NCI-H69 (cell line): ENCODE measurements around the gene FSTL5.
A peak's percentile ranks its signal among the peaks of the same experiment; 100 is the strongest.

Source experiments
- DNase-seq: peaks from one replicate; lab custom pipeline; 2025; lab: John Stamatoyannopoulos, UW

The FSTL5 gene

DNA sequence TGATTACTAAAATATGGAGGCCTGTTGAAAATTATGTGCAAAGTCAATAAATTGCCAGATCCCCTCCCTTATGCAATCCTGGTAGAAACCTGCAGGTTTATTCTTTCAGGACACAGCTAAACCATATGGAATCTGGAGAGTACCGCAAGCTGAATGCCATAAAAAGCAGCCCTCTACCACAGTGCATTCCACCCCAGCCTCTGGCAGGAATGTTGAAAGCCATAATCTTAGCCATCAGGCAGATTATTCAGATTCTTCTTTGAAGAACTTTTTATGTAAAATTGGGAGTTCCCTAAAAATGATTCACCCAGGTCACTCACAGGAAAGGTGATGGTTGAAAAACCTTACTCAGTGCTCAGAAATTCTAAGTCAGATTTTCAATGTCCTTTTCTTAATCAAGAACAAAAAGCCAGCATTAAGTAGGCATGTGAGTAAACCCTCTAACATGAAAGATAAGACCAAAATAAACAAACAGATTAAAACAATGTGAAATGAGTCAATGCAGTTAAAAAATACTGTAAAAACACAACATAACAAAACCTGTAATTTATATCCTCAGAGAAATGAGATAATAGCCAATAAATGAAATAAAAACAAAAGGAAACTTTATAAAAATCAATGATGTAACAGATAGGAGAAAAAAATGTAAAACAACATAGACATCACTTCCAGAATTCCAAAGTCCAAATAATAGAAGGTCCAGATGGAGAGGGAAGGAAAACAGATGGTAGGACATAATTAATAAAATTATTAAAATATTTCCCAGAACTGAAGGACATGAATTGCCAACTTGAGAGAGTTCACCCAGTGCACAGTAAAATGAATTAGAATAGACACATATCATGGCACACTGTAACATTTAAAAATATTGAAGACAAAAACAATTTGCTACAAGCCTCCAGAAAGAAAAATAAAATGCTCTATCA, 226.9 kb downstream of the FSTL5 start:
- DNase-seq = peak; percentile 37

DNA sequence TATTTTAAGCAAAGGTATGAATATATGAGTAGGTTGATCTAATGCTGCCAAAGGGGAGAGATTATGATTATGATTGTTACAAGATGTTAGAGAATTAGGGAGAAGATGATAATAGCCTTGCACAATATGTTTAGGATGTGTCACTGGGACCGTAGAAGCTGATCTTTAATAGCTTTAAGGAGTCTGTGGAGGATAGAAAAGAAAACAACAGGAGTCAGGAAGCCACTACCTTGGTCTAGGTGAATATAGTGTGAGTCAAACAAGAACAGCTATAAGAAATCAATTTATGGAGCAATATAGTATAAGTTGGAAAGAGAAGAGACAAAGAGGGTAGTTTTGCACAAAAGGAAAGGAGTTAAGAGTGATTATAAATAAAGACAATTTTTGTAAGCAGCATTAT, 232.7 kb downstream of the FSTL5 start:
- DNase-seq = peak; percentile 24

DNA sequence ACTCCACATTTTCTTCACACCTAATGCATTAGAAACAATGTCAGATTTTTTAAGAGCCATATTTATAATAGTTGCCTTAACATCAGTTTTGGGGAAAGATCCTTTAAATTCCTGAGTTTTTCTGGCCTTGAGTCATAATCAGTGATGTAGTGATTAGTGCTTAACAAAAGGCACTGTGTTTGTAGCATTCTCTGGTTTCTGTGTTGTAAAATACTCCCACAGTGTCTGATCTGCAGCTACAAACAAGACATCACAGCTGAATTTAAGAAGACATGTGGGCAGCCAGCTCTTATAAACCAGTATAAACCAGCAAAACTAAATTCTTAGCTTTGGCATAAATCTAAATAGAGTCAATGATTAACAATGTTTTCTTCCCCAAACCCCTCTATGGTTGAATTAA, 233.8 kb downstream of the FSTL5 start:
- DNase-seq = peak; percentile 40

DNA sequence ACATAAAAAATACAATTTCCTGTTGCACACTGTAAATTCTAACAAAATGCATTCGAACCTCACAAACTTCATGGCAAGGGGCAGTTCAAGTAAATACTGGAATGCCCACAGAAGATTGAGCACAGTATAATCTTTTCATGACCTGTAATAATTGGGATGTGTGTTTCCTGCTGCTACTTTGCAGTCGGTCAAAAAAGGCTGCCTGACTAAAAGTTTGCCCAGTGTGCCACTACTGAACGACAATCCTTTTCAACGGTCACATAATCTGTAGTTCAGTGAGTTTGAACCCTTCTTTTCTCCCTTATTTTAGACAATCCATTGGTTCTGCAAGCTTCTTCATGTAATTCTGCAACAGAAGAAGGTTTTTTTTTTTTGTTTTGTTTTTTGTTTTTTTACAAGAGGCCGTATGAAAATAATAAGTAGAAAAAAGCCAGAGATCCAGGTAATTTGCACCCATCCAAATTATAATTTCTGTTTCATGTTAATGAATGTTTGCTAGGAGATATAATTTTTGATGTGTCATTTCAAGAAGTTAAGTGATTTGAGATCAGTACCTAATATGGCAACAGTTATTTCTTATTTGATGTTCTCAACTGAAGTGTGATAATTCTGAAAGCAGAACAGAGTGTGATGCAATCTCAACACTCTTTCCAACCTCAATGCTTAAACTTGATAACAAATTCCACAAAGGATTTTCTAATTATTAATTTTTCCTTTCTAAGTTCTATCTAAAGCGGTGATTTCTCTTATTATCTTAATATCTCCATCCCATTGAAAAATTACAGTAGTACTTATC, 237.6 kb downstream of the FSTL5 start:
- peak; percentile 71 for DNase-seq

DNA sequence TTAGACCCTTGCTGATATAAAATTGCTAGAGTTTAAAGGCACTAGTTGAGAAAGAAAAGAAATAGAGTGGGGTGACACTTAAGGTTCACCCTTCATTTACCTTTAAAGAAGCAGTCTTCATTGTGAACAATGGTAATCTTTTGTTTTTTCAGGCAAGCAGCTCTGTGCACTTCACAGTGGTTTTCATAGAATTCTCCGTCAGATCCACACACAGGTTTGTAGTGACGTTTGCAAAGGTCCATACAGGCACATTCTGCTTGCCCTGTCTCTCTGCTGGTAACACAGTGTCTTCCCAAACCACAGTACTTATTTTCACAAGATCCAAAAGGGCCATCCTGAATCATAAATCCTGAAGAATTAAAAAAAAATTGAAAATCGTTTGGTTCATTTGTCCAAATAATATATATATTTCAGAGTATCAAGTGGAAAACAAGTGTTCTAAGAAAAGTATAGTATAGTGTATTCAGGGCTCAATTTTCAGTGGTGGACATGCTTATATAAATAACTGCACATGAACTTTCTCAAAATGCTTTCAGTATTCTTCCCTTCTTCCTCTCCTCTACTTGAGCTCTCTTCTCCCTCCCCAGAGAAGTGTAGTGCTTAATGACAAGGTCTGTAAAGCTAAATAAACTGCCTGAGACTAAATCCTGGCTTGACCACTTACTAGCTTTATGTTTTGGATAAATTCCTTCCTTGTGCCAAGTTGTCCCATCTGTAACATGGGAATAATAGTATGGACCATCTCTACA, 243.3 kb downstream of the FSTL5 start:
- peak; percentile 57 for DNase-seq

DNA sequence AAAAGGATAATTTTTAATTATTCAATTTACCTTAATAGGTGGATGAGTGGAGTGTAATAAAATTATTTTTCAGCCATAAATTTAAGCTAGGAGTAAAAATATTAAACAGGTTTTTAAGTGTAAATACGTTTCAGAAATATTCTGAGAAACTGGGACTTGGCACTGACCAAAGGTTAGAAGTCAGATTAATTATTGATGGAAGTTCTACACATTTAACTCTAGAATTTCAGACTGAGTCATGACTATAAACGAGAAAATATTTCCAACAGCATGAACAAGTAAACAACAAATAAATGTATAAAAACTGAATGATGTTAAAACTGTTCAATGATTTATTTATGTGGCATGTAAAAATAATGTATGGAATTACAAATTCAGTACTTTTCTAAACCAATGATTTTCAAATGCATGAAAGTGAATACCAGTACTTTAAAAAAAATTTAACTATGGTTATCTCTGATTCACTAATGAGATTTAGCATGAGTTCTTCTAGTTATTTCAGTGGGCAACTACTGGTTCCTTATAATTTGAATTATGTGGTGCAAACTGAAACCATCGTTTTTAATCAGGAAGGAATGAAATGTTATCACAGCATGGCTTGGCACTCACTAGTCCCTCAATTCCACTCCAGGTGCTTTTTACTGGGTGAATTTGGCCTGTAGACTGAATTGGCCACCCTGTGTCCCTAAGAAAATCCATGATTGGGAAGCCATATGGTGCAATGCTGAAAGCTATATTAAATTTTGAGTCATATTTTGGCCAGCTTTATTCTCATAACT, 244.2 kb downstream of the FSTL5 start:
- DNase-seq = peak; percentile 45

DNA sequence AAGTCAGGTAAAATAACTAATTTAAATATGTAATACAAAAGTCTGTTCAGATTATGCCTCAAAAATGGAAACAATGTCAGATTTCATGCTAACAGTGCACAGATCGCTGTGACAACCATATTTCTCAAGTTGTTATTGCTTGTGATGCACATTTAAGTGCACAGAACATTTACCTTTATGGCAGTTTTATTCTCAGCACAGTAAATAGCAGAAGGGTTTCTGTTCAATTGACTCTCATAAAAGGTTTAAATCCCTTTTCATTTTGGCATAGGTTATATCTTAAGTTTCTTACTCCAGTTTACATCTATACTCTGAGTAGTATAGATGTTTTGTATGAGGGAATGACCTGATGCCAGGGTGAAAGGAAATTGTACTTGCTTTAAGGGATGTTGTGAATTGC, 247.8 kb downstream of the FSTL5 start:
- peak; percentile 8 for DNase-seq

DNA sequence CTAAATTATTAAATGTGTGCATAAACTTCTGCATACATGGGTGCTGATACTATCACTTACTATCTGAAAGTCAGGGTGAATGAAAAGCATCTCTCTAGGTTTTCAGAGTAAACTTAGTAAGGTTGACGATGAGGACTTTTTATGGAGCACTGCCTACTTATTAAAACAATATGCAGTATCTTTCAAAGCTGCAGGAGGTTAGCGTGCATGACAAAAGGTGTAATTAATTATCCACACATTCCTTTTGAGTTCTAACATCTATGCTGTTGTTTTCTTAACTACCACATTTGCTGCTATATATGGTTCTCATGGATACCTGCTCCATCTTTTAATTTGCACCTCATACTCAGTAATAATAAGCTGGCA, 256.2 kb downstream of the FSTL5 start:
- peak; percentile 6 for DNase-seq

DNA sequence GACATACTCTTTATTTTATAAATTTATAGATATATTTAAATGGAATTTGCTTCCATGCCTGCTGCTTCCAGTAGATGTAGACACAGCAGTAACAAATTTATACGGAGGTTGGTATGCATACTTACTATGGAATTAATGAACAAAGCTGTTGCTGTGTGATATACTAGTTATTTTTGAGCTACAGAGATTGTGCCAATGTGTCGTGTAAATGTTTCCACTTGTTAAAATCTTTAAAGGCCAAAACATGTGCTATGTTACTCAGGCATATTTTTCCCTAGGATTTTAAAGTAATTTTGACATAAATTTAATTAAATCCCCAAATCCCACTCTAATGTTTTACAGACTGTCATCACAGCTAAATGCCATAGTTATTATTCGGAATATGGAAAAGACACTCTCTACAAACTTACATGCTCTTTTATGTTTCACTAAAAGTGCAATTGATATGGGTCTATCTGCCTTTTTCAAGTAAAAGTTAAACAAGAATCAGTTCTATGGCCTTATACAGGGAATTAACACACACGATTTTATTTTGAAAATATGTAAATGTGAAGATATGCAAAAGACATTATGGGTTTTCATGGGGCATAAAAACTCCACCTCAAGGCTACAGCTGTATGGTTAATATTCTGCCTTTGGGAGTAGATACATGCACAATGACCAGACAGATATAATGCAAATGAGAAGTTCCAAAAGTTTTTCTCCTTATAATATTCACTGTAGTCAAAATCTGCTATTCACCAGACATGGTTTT, 256.8 kb downstream of the FSTL5 start:
- no peak for DNase-seq

DNA sequence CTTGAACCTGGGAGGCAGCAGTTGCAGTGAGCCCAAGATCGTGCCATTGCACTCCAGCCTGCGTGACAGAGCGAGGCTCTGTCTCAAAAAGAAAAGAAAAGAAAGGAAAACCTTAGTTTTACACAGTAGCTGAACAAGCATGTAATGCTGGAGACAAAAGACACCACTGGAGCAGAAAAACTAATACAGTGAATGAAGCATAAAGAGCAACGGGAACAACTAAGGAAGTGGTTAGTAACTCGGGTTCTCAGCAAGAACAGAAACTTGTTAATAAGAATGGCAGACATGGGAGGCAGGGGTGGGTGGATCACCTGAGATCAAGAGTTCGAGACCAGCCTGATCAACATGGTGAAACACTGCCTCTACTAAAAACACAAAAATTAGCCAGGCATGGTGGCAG, 263.7 kb downstream of the FSTL5 start:
- DNase-seq = no peak

DNA sequence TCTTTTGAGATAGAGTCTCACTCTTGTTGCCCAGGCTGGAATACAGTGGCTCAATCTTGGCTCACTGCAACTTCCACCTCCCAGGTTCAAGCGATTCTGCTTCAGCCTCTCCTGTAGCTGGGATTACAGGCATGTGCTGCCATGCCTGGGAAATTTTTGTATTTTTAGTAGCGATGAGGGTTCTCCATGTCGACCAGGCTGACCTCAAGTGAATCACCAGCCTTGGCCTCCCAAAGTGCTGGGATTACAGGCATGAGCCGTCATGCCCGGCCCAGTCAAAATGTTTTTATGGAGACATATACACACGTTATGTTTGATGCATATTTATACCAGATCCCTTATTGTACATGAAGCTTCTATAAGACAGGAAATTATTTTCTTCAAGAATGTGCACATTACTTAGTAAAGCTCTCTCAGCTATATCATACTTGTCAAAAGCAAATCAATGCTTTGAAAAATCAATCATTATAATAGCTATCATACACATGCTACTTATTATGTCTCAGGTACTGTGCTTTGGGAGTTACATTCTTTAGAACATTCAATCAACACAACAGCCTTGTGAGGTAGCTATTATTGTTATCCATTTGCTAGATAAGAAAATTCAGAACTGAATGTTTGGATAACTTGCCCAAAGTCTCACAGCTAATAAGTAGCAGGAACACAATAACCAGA, 269.2 kb downstream of the FSTL5 start:
- peak; percentile 16 for DNase-seq

DNA sequence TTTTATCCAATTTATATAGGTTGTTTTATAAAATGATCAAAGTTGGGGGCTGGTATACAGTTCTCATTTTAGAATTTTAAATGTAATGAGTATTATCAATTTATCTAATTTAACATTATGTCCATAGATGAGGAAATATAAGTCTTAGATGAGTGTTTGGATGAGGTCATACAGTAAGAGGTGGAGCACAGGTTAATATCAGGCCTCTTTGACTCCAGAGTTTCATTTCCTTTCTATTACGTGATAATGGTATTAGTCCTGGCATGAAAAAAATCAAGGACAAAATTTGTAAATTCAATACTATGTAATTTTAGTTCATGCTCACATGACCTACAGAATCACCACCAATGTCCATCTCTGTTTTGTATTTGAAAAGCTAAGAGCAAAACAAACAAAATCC, 269.8 kb downstream of the FSTL5 start:
- DNase-seq = no peak

DNA sequence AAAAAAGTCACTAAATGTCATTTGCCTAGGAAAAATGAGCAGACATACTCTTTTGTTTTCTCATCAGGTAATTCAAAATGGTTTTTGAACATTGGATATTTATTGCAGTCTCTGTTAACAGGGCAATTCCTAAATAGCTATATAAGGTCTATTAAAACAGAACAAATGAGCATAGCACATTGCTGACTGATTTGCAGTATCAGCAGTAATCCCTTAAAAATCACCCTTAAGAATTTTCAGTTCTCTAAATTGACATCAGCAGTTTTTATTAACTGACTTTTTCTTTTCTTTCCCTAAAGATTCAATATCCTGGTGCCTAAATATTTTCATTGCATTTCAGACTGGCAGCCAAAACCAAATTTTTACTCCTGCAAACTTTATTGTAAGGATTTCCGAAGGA, 270.2 kb downstream of the FSTL5 start:
- DNase-seq = no peak

DNA sequence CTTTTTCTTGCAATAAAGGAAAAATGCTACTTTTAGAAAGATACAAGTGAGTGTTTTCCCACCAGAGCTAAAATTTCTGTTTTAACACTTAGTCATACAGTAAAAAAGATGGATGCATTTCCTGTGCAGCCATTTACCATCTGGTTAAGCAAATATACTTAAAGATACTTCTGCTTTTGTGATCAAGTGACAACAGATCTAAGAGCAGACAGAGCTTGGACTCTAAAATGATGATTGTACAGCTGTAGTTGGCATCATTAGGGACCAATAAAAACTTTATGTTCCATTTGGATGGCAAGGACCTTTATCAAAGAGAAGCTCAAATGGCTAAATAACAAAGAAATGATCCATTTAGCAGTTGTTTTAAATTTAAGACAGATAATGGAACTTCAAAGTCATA, 270.8 kb downstream of the FSTL5 start:
- DNase-seq = peak; percentile 76

DNA sequence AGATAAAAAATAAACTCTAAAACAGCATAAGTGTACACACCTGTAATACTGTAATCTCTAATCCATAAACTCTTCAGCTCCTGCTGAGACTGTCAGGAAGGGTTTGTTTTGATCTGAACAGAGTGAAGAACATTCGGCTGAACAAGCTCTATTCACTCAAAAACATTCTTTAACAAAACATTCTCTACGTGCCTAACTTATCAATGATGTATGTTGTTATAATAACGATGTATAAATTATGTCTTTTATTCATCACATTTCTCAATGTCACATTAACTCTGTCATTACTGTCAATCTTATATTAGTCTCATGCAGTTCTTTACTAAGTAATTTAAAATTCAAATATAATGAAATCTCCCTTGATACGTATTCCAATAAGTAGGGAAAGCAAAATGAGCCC, 280.6 kb downstream of the FSTL5 start:
- DNase-seq = no peak

DNA sequence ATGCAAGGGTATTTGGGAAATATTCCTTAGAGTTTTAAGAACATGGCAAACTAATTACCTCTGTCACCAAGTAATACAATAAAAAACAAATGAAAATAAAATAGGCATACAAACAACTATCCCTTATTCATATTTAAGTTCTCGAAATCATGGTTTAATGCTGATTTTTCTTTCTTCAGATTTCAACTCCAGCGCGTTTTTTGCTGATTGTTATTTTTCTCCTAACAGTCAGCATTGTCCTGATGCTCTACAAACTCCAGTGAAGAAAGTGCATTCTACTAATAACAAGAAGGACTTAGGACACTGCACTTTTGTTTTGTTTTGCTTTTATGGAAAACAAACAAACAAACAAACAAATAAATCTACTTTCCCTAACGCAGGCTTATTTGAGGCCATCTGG, 282.4 kb downstream of the FSTL5 start:
- no peak for DNase-seq

DNA sequence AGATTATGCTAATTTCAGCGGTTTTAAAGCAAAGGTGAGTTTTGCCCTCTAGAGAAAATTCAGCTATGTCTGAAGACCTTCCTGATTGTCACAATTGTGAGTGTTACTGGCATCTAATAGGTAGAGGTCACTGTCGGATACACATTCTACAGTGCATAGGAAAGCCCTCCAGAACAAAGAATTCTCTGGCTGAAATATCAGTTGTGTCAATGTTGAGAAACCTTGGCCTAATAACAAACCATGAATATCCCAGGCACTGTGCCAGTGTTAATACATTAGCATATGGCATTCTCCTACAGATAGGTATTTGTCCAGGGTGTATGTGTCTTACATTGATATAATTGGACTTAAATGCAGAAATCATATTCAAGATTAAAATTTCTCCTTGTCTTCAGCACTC, 294.3 kb downstream of the FSTL5 start:
- DNase-seq = peak; percentile 50

DNA sequence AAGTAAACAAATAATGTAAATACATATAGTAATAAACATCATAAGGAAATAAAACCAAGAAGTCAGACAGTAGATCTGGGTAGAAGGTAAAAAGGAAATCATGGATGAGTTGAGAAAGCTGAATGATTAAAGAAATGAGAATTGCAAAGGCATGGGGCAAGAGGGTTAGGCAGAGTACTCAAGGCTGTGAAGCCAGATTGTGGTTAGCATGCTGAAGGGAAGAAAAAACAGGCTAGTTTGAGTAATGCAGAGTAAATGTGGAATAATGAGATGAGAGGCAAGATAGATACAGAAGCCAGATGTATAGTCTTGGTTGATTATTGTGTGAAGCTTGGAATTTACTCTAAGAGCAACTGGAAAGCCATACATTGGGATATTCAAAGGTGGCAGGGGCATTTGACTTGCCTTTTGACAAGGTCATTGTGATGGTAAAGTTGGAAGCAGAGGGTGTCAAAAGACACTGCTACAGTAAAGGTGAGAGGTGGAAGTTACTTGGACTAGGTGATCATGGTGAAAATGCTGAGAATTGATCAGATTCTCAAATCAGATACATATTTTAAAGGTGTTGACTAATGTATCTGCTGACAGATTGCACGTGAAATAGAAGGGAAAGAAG, 307.0 kb downstream of the FSTL5 start:
- no peak for DNase-seq

DNA sequence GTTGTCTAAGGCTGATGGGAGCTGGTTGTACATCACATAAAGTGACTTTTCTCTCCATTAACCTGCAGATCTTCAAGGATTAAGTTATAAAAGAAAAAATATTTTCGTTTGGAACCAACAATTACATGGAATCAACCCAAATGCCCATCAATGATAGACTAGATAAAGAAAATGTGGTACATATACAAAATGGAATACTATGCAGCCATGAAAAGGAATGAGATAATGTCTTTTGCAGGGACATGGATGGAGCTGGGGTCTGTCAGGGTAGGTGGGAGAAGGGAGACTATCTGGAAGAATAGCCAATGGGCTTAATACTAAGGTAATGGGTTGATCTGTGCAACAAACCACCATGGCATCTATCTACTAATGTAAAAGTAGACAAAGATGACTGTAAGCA, 313.2 kb downstream of the FSTL5 start:
- DNase-seq = no peak

DNA sequence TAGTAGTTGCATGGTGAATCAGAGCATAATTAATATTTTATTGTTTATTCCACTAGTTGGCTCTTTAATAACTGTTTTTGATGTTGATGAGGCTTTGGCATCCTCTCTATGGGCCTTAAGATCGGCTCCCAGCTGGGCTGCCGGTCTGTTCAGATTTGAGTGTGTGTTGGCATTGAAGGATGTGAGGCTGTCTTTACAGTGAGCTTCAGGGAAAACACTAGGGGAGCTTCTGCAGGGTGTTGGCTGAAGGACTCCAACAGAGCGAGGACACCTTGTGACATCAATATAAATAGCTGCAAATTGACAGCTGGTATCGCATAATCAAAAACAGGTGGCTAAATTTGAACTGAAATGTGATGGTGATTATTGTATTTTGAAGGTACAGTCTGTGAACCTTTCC, 322.0 kb downstream of the FSTL5 start:
- DNase-seq = peak; percentile 90
